Lung (tissue), 12 donors: Measurements from ENCODE around the gene DCTN5. TPM values are rescaled to one million over a fixed set of nuclear protein-coding genes. Genes with fewer than 3 reads are reported as not detected.

Experiments used
- ATAC-seq: fragments of 200-7000 bp; cut with Tn5 transposase; one replicate; pipeline ENCODE4 v1.9.1; 2020; ENCODE audit warnings: moderate number of reproducible peaks; ENCODE audit not compliant: insufficient read depth, low FRiP score
- DNase-seq, 3 donors: peaks; one replicate each; pipeline ENCODE4 v3.0.0-alpha.2; 2013 to 2017
- H3K27ac ChIP-seq, 2 donors: one replicate each; pipeline ENCODE4 v1.5.1; 2013; ENCODE audit warnings: mild to moderate bottlenecking in 2 of 2, moderate library complexity in 2 of 2, control low read depth in 1 of 2, inconsistent platforms in 1 of 2, low read depth in 1 of 2, low read length in 1 of 2
- H3K27me3 ChIP-seq, 3 donors: one replicate each; pipeline ENCODE4 v1.5.1; 2013; ENCODE audit warnings: low read length in 2 of 3; ENCODE audit not compliant: control insufficient read depth in 3 of 3, insufficient read depth in 3 of 3
- H3K36me3 ChIP-seq, 4 donors: one replicate each; pipeline ENCODE4 v1.5.1; 2013; ENCODE audit warnings: low read length in 4 of 4, mild to moderate bottlenecking in 1 of 4, moderate library complexity in 1 of 4; ENCODE audit not compliant: control insufficient read depth in 4 of 4, insufficient read depth in 4 of 4
- H3K4me1 ChIP-seq, 5 donors: one replicate each; pipeline ENCODE4 v1.5.1; 2013; ENCODE audit warnings: low read length in 5 of 5, mild to moderate bottlenecking in 2 of 5, moderate library complexity in 1 of 5; ENCODE audit not compliant: control insufficient read depth in 5 of 5, insufficient read depth in 5 of 5
- H3K4me3 ChIP-seq: one replicate; pipeline ENCODE4 v1.5.1; 2013; ENCODE audit warnings: mild to moderate bottlenecking, control low read depth, moderate library complexity
- H3K9ac ChIP-seq, 2 donors: one replicate each; pipeline ENCODE4 v1.5.1; 2013; ENCODE audit warnings: low read length in 2 of 2, control low read depth in 1 of 2; ENCODE audit not compliant: insufficient read depth in 1 of 2
- H3K9me3 ChIP-seq, 4 donors: one replicate each; pipeline ENCODE4 v1.5.1; 2013; ENCODE audit warnings: low read length in 3 of 4, mild to moderate bottlenecking in 1 of 4, moderate library complexity in 1 of 4; ENCODE audit not compliant: control insufficient read depth in 4 of 4, insufficient read depth in 3 of 4
- WGBS, 2 donors: extraction: QIAGEN DNeasy Blood & Tissue Kit; methylation state at CpG; one replicate each; pipeline ENCODE4 v1.1.7; 2013; 5-methylcytosine and 5-hydroxymethylcytosine counted together
- polyA plus RNA-seq, 2 donors: library from polyadenylated mRNA; stranded (reverse); fragments of 200-250 nt; gene quantifications; one replicate each; pipeline ENCODE4 v1.2.1, GENCODE V29; 2013
- total RNA-seq, 2 donors: library from RNA; depleted of rRNA in 1 of 2; stranded (reverse); fragments of >200 nt in 1 of 2; gene quantifications; one replicate each; pipeline ENCODE4 v1.2.1, GENCODE V29; 2014 to 2021
- TF ChIP-seq, protein P1 (sequence below): IDR thresholded peaks from 2 replicates; pipeline ENCODE4 v1.5.1; 2012; ENCODE audit warnings: mild to moderate bottlenecking; ENCODE audit errors: control extremely low read depth, extremely low read depth
- donor health status: control.
- donor health status: control.
- donor health status: Bipolar disorder and iron deficiency.
- donor health status: healthy.
- donor health status: DM: yes; HTN: yes; CAD: no.

The DCTN5 gene
- total and polyA plus RNA-seq, 4 donors, result 10.5 to 46.2 (median 34.7) TPM

DNA sequence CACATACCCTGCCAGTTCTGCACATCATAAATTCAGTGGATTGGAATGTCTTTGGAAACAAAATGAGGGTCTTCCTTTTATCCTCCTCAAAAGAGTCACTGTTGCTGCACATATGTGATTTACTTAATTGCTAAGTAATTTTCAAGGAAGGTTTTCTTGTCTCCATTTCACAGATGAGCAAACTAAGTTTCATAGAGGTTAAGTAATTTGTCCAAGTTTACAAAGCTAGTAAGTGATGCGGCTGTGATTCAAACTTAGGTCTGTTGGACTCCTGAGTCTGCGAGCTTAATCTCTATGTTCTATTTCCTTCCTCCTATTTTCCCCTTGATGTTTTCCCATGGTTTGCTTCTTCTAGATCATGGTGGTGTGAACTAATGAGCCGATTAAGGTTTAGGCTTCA is 85.4 kb downstream of the DCTN5 start:
- Histone ChIP-seq H3K36me3 (no peaks in the 10 kb centered on the region), H3K9ac (no peak overlapping the region), H3K4me1 (no peaks in the 10 kb centered on the region), H3K27ac (no peak overlapping the region), H3K4me3 (no peak overlapping the region), H3K9me3 (peaks cover 0 to 4% (median 0%) of the 10 kb centered on the region in 4 donors), H3K27me3 (peaks cover 0 to under 1% (median 0%) of the 10 kb centered on the region in 3 donors)
- 82 to 87% methylated on average over 3 of the region's 3 CpGs for WGBS, 2 donors
- ATAC-seq, result no peak
- DNase-seq, result no peak
- TF ChIP-seq, protein P1, sequence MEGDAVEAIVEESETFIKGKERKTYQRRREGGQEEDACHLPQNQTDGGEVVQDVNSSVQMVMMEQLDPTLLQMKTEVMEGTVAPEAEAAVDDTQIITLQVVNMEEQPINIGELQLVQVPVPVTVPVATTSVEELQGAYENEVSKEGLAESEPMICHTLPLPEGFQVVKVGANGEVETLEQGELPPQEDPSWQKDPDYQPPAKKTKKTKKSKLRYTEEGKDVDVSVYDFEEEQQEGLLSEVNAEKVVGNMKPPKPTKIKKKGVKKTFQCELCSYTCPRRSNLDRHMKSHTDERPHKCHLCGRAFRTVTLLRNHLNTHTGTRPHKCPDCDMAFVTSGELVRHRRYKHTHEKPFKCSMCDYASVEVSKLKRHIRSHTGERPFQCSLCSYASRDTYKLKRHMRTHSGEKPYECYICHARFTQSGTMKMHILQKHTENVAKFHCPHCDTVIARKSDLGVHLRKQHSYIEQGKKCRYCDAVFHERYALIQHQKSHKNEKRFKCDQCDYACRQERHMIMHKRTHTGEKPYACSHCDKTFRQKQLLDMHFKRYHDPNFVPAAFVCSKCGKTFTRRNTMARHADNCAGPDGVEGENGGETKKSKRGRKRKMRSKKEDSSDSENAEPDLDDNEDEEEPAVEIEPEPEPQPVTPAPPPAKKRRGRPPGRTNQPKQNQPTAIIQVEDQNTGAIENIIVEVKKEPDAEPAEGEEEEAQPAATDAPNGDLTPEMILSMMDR, result no peak

Other genes with a start within 250 kb of the DCTN5 start
- 10 to 100 TPM; 24.1 to 34.0 TPM for gene COG7, start 188.3 kb upstream of the DCTN5 start, total RNA-seq
- 10 to 100 TPM; 14.9 to 16.0 TPM for gene COG7, start 188.3 kb upstream of the DCTN5 start, polyA plus RNA-seq
- gene GGA2, start 131.0 kb upstream of the DCTN5 start, total RNA-seq, result 100 to 1,000 TPM in 1 of 2 donors, 10 to 100 TPM in 1; 88.5 to 118 TPM
- gene GGA2, start 131.0 kb upstream of the DCTN5 start, polyA plus RNA-seq, result 10 to 100 TPM; 29.4 to 39.3 TPM
- gene EARS2, start 84.1 kb upstream of the DCTN5 start, total RNA-seq, result 10 to 100 TPM; 25.2 to 25.7 TPM
- 10 to 100 TPM; 17.7 to 19.3 TPM for gene EARS2, start 84.1 kb upstream of the DCTN5 start, polyA plus RNA-seq
- gene UBFD1, start 83.7 kb upstream of the DCTN5 start, total RNA-seq, result 10 to 100 TPM; 48.8 to 61.4 TPM
- gene UBFD1, start 83.7 kb upstream of the DCTN5 start, polyA plus RNA-seq, result 10 to 100 TPM in 1 of 2 donors, 1 to 10 TPM in 1; 8.5 to 13.9 TPM
- gene NDUFAB1, start 45.1 kb upstream of the DCTN5 start, total RNA-seq, result 10 to 100 TPM; 67.4 to 83.7 TPM
- gene NDUFAB1, start 45.1 kb upstream of the DCTN5 start, polyA plus RNA-seq, result 100 to 1,000 TPM in 1 of 2 donors, 10 to 100 TPM in 1; 96.5 to 127 TPM
- 10 to 100 TPM in 1 of 2 donors, 1 to 10 TPM in 1; 8.3 to 12.0 TPM for gene PALB2, start 156 bp upstream of the DCTN5 start, total RNA-seq
- 10 to 100 TPM in 1 of 2 donors, 1 to 10 TPM in 1; 6.3 to 12.9 TPM for gene PALB2, start 156 bp upstream of the DCTN5 start, polyA plus RNA-seq
- gene PLK1, start 37.4 kb downstream of the DCTN5 start, total RNA-seq, result 1 to 10 TPM; 3.2 to 3.3 TPM
- 1 to 10 TPM; 1.9 to 3.6 TPM for gene PLK1, start 37.4 kb downstream of the DCTN5 start, polyA plus RNA-seq
- gene ERN2, start 71.8 kb downstream of the DCTN5 start, total RNA-seq, result 10 to 100 TPM in 1 of 2 donors, under 1 TPM in 1; 0.46 to 10.6 TPM
- gene ERN2, start 71.8 kb downstream of the DCTN5 start, polyA plus RNA-seq, result 1 to 10 TPM; 2.6 to 4.4 TPM
- gene CHP2, start 113.6 kb downstream of the DCTN5 start, total RNA-seq, result 1 to 10 TPM in 1 of 2 donors, not detected in 1; 2.0 TPM
- gene CHP2, start 113.6 kb downstream of the DCTN5 start, polyA plus RNA-seq, result under 1 TPM; 0.06 TPM
- gene PRKCB, start 194.5 kb downstream of the DCTN5 start, total RNA-seq, result 10 to 100 TPM; 24.3 to 46.4 TPM
- 10 to 100 TPM in 1 of 2 donors, 1 to 10 TPM in 1; 2.5 to 19.2 TPM for gene PRKCB, start 194.5 kb downstream of the DCTN5 start, polyA plus RNA-seq